GM23248 (cell line): ENCODE results near the gene CYBA. TPM values are rescaled to one million over a fixed set of nuclear protein-coding genes. Genes with fewer than 3 reads are reported as not detected.
A peak's percentile ranks its signal among the peaks of the same experiment; 100 is the strongest.

Source experiments
- DNase-seq: peaks from one replicate; pipeline ENCODE4 v3.0.0-alpha.2; 2015
- H2AFZ ChIP-seq: fragments of 200-600 bp; sonication (generic); 2 replicates; pipeline ENCODE4 v1.6.1; 2016; ENCODE audit warnings: antibody characterized with exemption
- H3F3A ChIP-seq: fragments of 200-600 bp; sonication (generic); 2 replicates; pipeline ENCODE4 v1.6.1; 2016; ENCODE audit warnings: mild to moderate bottlenecking, antibody characterized with exemption, mixed run types; ENCODE audit not compliant: insufficient read depth
- H3K27ac ChIP-seq: fragments of 200-600 bp; sonication (generic); 2 replicates; pipeline ENCODE4 v1.5.1; 2016; ENCODE audit warnings: mild to moderate bottlenecking
- H3K27me3 ChIP-seq: fragments of 200-600 bp; sonication (generic); replicated peaks from 2 replicates; pipeline ENCODE4 v1.6.1; 2016; ENCODE audit warnings: mild to moderate bottlenecking; ENCODE audit not compliant: insufficient read depth
- H3K36me3 ChIP-seq: fragments of 200-600 bp; sonication (generic); 2 replicates; pipeline ENCODE4 v1.6.1; 2016; ENCODE audit warnings: low read depth, mild to moderate bottlenecking
- H3K4me1 ChIP-seq: fragments of 200-600 bp; sonication (generic); 2 replicates; pipeline ENCODE4 v1.6.1; 2016; ENCODE audit warnings: mild to moderate bottlenecking; ENCODE audit not compliant: insufficient read depth
- H3K4me2 ChIP-seq: fragments of 200-600 bp; sonication (generic); one replicate; pipeline ENCODE4 v1.6.1; 2016; ENCODE audit warnings: mild to moderate bottlenecking; ENCODE audit not compliant: unreplicated experiment
- H3K4me3 ChIP-seq: fragments of 200-600 bp; sonication (generic); 2 replicates; pipeline ENCODE4 v1.5.1; 2016; ENCODE audit warnings: mild to moderate bottlenecking
- H3K79me2 ChIP-seq: fragments of 200-600 bp; sonication (generic); 2 replicates; pipeline ENCODE4 v1.6.1; 2016; ENCODE audit warnings: mild to moderate bottlenecking; ENCODE audit not compliant: insufficient read depth
- H3K9ac ChIP-seq: fragments of 200-600 bp; sonication (generic); 2 replicates; pipeline ENCODE4 v1.6.1; 2016; ENCODE audit warnings: mild to moderate bottlenecking
- H3K9me2 ChIP-seq: fragments of 200-600 bp; sonication (generic); 2 replicates; pipeline ENCODE4 v1.6.1; 2016; ENCODE audit warnings: mixed run types, mild to moderate bottlenecking, moderate library complexity; ENCODE audit not compliant: insufficient read depth
- H3K9me3 ChIP-seq: fragments of 200-600 bp; sonication (generic); one replicate; pipeline ENCODE4 v1.6.1; 2017; ENCODE audit warnings: low read depth
- H4K20me1 ChIP-seq: fragments of 200-600 bp; sonication (generic); 2 replicates; pipeline ENCODE4 v1.6.0; 2016; ENCODE audit not compliant: insufficient read depth
- EZH2 ChIP-seq: fragments of 200-600 bp; sonication (generic); IDR thresholded peaks from 2 replicates; pipeline ENCODE4 v1.6.1; 2018; ENCODE audit warnings: antibody characterized with exemption, mild to moderate bottlenecking; ENCODE audit not compliant: insufficient read depth, poor library complexity, severe bottlenecking
- EZH2phosphoT487 ChIP-seq: fragments of 200-600 bp; sonication (generic); IDR thresholded peaks from 2 replicates; pipeline ENCODE4 v1.6.1; 2018; ENCODE audit warnings: antibody characterized with exemption, moderate library complexity, mild to moderate bottlenecking, low read depth; ENCODE audit not compliant: insufficient read depth
- WGBS, 2 experiments: methylation state at CpG; one replicate each; pipeline ENCODE4 v1.1.6; 2015 to 2017; ENCODE audit warnings: low lambda C conversion rate in 2 of 2, low coverage in 1 of 2; ENCODE audit errors: missing lambda C conversion rate in 2 of 2; 5-methylcytosine and 5-hydroxymethylcytosine counted together
- in situ Hi-C: fragments of 300-500 bp; cut with MboI; formaldehyde crosslinking; loops from 2 replicates; pipeline ENCODE4 v1.15.0; 2020
- polyA plus RNA-seq: library from polyadenylated mRNA; unstranded; fragments of >200 nt; fragmentation: Nextera tagmentation; extraction: Ambion mirVana; gene quantifications from 2 replicates; pipeline ENCODE4 v1.2.1, GENCODE V29; 2016
- total RNA-seq: library from RNA; depleted of rRNA; stranded (reverse); fragments of >200 nt; shearing (Covaris generic); gene quantifications from 2 replicates; pipeline ENCODE4 v1.2.3, GENCODE V29; 2014

CYBA gene
- total and polyA plus RNA-seq, 2 experiments from 2014 or later, result 270 to 332 TPM

- Histone ChIP-seq H3K79me2 (no peaks in the 10 kb centered on the region), H3K9me2 (no peaks in the 10 kb centered on the region), H2AFZ (no peak overlapping the region), H3K4me1 (no peaks in the 10 kb centered on the region), H3K27ac (no peak overlapping the region), H3K9ac (no peak overlapping the region), H3K4me3 (no peak overlapping the region), H3K36me3 (no peaks in the 10 kb centered on the region), H3K9me3 (no peaks in the 10 kb centered on the region), H3K4me2 (no peak overlapping the region), H3K27me3 (no peaks in the 10 kb centered on the region), H3F3A (no peaks in the 10 kb centered on the region), H4K20me1 (no peaks in the 10 kb centered on the region)
- in situ Hi-C loops, result no loop called here
- no peak for DNase-seq
- WGBS, 2 experiments, result 92 to 94% methylated on average over 22 to 23 of the region's 29 CpGs
- TF ChIP-seq EZH2 (no peak), EZH2phosphoT487 (no peak)
Observed at GRCh38 chr16:88651989-88652761, 1.3 kb upstream of the CYBA start.

GRCh38 chr16:88651276-88651988, 579 bp upstream of the CYBA start:
- no peaks in the 10 kb centered on the region for H3F3A ChIP-seq
- no peak overlapping the region for H3K27ac ChIP-seq
- no peaks in the 10 kb centered on the region for H3K27me3 ChIP-seq
- H3K9me3 ChIP-seq, result no peaks in the 10 kb centered on the region
- H3K4me3 ChIP-seq, result peak overlapping the region; percentile 83
- no peak for DNase-seq
- H3K4me1 ChIP-seq, result no peaks in the 10 kb centered on the region
- in situ Hi-C loops, result no loop called here
- H2AFZ ChIP-seq, result peak overlapping the region; percentile 76
- H3K36me3 ChIP-seq, result no peaks in the 10 kb centered on the region
- no peaks in the 10 kb centered on the region for H3K79me2 ChIP-seq
- H3K9me2 ChIP-seq, result no peaks in the 10 kb centered on the region
- H3K4me2 ChIP-seq, result peak overlapping the region; percentile 81
- TF ChIP-seq EZH2phosphoT487 (no peak), EZH2 (no peak)
- 62 to 64% methylated on average over 19 to 24 of the region's 24 CpGs for WGBS, 2 experiments
- peak overlapping the region; percentile 78 for H3K9ac ChIP-seq
- H4K20me1 ChIP-seq, result no peaks in the 10 kb centered on the region

GRCh38 chr16:88649924-88650748, 717 bp downstream of the CYBA start:
- Histone ChIP-seq H3K9me3 (no peaks in the 10 kb centered on the region), H3K4me3 (peak overlapping the region; percentile 83), H3K79me2 (no peaks in the 10 kb centered on the region), H4K20me1 (no peaks in the 10 kb centered on the region), H3K27me3 (no peaks in the 10 kb centered on the region), H3K9ac (peak overlapping the region; percentile 78), H3K4me2 (peak overlapping the region; percentile 81), H3K4me1 (no peaks in the 10 kb centered on the region), H3K27ac (no peak overlapping the region), H3F3A (no peaks in the 10 kb centered on the region), H3K9me2 (no peaks in the 10 kb centered on the region), H3K36me3 (no peaks in the 10 kb centered on the region), H2AFZ (peak overlapping the region; percentile 76)
- no peak for TF ChIP-seq EZH2phosphoT487
- TF ChIP-seq EZH2, result no peak
- DNase-seq, result peak; percentile 67
- in situ Hi-C loops, result no loop called here
- WGBS, 2 experiments, result 13 to 17% methylated on average over 29 to 35 of the region's 37 CpGs

GRCh38 chr16:88649195-88649923, 1.5 kb downstream of the CYBA start:
- H3F3A ChIP-seq, result no peaks in the 10 kb centered on the region
- WGBS, 2 experiments, result 83 to 87% methylated on average over 14 to 20 of the region's 20 CpGs
- H3K4me3 ChIP-seq, result peak overlapping the region; percentile 83
- no peak for TF ChIP-seq EZH2phosphoT487
- no peak for TF ChIP-seq EZH2
- H3K9me2 ChIP-seq, result no peaks in the 10 kb centered on the region
- no peaks in the 10 kb centered on the region for H4K20me1 ChIP-seq
- H3K9me3 ChIP-seq, result no peaks in the 10 kb centered on the region
- no peaks in the 10 kb centered on the region for H3K36me3 ChIP-seq
- H3K27ac ChIP-seq, result no peak overlapping the region
- no peaks in the 10 kb centered on the region for H3K4me1 ChIP-seq
- H2AFZ ChIP-seq, result no peak overlapping the region
- no peak overlapping the region for H3K9ac ChIP-seq
- no peaks in the 10 kb centered on the region for H3K79me2 ChIP-seq
- no peaks in the 10 kb centered on the region for H3K27me3 ChIP-seq
- DNase-seq, result no peak
- in situ Hi-C loops, result no loop called here
- peak overlapping the region; percentile 81 for H3K4me2 ChIP-seq
